CD8-positive, alpha-beta memory T cell (primary cell): ENCODE results near the gene KIF2C. TPM values are rescaled to one million over a fixed set of nuclear protein-coding genes. Genes with fewer than 3 reads are reported as not detected.
"Not testable (repeated sequence)": the region's sequence is repeated elsewhere in the genome, so short reads cannot be mapped to it uniquely, and the experiment has no call there.

Source experiments
- CTCF ChIA-PET: fragments of 350-600 bp; sonication (Branson Sonifier 250); formaldehyde crosslinking; loops from one replicate; lab custom pipeline; 2021; ENCODE audit warnings: antibody characterized with exemption; lab: Charles Lee
- POLR2A ChIA-PET: fragments of 350-600 bp; sonication (Branson Sonifier 250); formaldehyde crosslinking; loops from one replicate; lab custom pipeline; 2021; ENCODE audit warnings: antibody characterized with exemption; lab: Charles Lee
- DNase-seq, 5 donors: peaks; one replicate each; pipeline versions ENCODE4 v3.0.0 to v3.0.0-alpha.2; 2020 to 2022; ENCODE audit warnings: mixed read lengths in 1 of 5
- H3K27ac ChIP-seq: one replicate; pipeline ENCODE4 v1.7.0; 2013; ENCODE audit warnings: low read depth, mild to moderate bottlenecking, low read length, moderate library complexity
- H3K27me3 ChIP-seq: 2 replicates; pipeline ENCODE4 v1.7.0; 2013; ENCODE audit warnings: low read length, mild to moderate bottlenecking; ENCODE audit not compliant: insufficient read depth, poor library complexity, severe bottlenecking
- H3K36me3 ChIP-seq: 2 replicates; pipeline ENCODE4 v1.7.0; 2013; ENCODE audit warnings: mild to moderate bottlenecking, low read length, moderate library complexity; ENCODE audit not compliant: insufficient read depth
- H3K4me1 ChIP-seq: 2 replicates; pipeline ENCODE4 v1.7.0; 2013; ENCODE audit warnings: mild to moderate bottlenecking, low read length, moderate library complexity; ENCODE audit not compliant: insufficient read depth
- H3K4me3 ChIP-seq: 2 replicates; pipeline ENCODE4 v1.7.0; 2013; ENCODE audit warnings: mild to moderate bottlenecking, low read length
- H3K9me3 ChIP-seq: 2 replicates; pipeline ENCODE4 v1.7.0; 2013; ENCODE audit warnings: mild to moderate bottlenecking, low read length
- H3K27ac Mint-ChIP-seq, 8 donors: one replicate each; pipeline ENCODE4 v1.8.0; 2020 to 2021; ENCODE audit warnings: mixed read lengths in 8 of 8, mild to moderate bottlenecking in 6 of 8, inconsistent platforms in 3 of 8, moderate library complexity in 3 of 8
- H3K27me3 Mint-ChIP-seq, 2 donors: one replicate each; pipeline ENCODE4 v1.8.0; 2020 to 2021; ENCODE audit warnings: mixed read lengths in 2 of 2, mild to moderate bottlenecking in 1 of 2, moderate library complexity in 1 of 2
- H3K36me3 Mint-ChIP-seq, 3 donors: one replicate each; pipeline ENCODE4 v1.8.0; 2020 to 2021; ENCODE audit warnings: mixed read lengths in 3 of 3, inconsistent platforms in 1 of 3, mild to moderate bottlenecking in 1 of 3
- H3K4me1 Mint-ChIP-seq, 3 donors: one replicate each; pipeline ENCODE4 v1.8.0; 2020 to 2021; ENCODE audit warnings: mixed read lengths in 3 of 3, inconsistent platforms in 1 of 3, mild to moderate bottlenecking in 1 of 3
- H3K4me3 Mint-ChIP-seq, 7 donors: one replicate each; pipeline ENCODE4 v1.8.0; 2020 to 2021; ENCODE audit warnings: mixed read lengths in 7 of 7, mild to moderate bottlenecking in 6 of 7, moderate library complexity in 4 of 7, inconsistent platforms in 2 of 7
- H3K9me3 Mint-ChIP-seq, 5 donors: one replicate each; pipeline ENCODE4 v1.8.0; 2020 to 2022; ENCODE audit warnings: mixed read lengths in 5 of 5, mild to moderate bottlenecking in 3 of 5, moderate library complexity in 2 of 5, inconsistent platforms in 1 of 5
- polyA plus RNA-seq: library from polyadenylated mRNA; unstranded; fragments of 300-500 nt; fragmentation: Illumina TruSeq; gene quantifications from one replicate; pipeline ENCODE4 v1.2.3, GENCODE V29; 2021
- total RNA-seq, 2 experiments: library from RNA; stranded (reverse); gene quantifications; one replicate each; pipeline ENCODE4 v1.2.3, GENCODE V29; 2021

Gene KIF2C
- total and polyA plus RNA-seq, 3 experiments from 2014 or later = 0.61 to 41.4 (median 40.4) TPM

- H3K4me3 Mint-ChIP-seq = no peak overlapping the region
- ChIA-PET CTCF (interaction anchor here (0.8 to 5.9 kb wide), 11 partner anchors 9 to 225 kb away, joined by 3 to 39 read pairs (median 5); partner anchors contain the start of genes BTBD19, DYNLT4, HECTD3 and PLK3), POLR2A (interaction anchor here (0.8 to 5.8 kb wide), 3 partner anchors 12 to 32 kb away, joined by 3 to 49 read pairs (median 12); partner anchors contain the start of genes PLK3 and RPS8)
- no peaks in the 10 kb centered on the region for H3K27me3 ChIP-seq
- H3K27ac Mint-ChIP-seq = peak overlapping the region in 1 of 8 donors; percentile 72
- no peaks in the 10 kb centered on the region for H3K36me3 ChIP-seq
- no peak overlapping the region for H3K27ac ChIP-seq
- no peaks in the 10 kb centered on the region for H3K9me3 ChIP-seq
- H3K4me1 Mint-ChIP-seq = peaks cover 27 to 36% (median 30%) of the 10 kb centered on the region in 3 donors
- no peak for DNase-seq
- H3K36me3 Mint-ChIP-seq = peaks cover 0 to 2% (median 0%) of the 10 kb centered on the region in 3 donors
- no peak overlapping the region for H3K4me3 ChIP-seq
- H3K9me3 Mint-ChIP-seq = no peaks in the 10 kb centered on the region
- peaks cover 29% of the 10 kb centered on the region for H3K4me1 ChIP-seq
- no peaks in the 10 kb centered on the region for H3K27me3 Mint-ChIP-seq
Measured at GRCh38 chr1:44787506-44787905, 47.9 kb downstream of the KIF2C start.

DNA sequence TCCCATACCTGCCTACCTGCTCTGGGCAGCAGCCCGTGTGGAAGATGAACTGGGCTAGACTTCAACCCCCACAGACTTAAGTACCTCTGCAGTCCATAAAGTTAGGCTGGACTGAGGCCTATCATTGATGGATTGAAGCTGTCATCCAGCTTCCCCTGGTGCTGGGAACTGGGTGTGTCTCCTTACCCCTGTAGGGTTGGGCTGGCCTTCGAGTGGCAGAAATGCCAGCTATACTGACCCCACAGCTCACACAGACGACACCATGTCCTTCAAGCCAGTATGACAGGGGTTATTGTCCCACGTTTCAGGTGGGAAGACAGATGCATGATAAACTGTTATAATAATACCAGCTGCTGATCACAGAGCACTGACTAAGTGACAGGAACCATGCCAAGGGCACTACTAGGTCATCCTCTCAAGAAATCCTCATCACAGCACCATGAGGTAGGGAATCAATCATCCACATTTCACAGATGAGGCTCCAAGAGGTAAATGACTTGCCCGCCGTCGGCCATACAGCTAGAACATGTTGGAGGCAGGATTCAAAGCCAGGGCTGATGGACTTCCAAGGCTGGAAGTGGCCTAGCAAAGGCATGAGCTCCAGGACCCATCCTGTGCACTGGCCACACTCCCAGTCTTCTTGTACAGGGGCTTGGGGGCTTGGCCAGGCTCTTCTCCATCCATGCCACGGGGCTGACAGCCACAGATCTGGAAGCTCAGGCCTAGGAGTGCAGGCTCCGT, 48.7 kb downstream of the KIF2C start, which contains the start of gene BEST4:
TSS of gene BEST4 (minus strand) at position 51 of the 741 bp plus-strand sequence. CDS start 465 bp downstream, outside the sequence.
- H3K4me1 Mint-ChIP-seq = peaks cover 26 to 30% (median 27%) of the 10 kb centered on the region in 3 donors
- no peaks in the 10 kb centered on the region for H3K36me3 ChIP-seq
- H3K27me3 ChIP-seq = no peaks in the 10 kb centered on the region
- ChIA-PET POLR2A (interaction anchor here (0.7 to 5.8 kb wide), 4 partner anchors 12 to 465 kb away, joined by 3 to 49 read pairs (median 10); partner anchors contain the start of genes PLK3 and RPS8), CTCF (interaction anchor here (0.9 to 5.9 kb wide), 6 partner anchors 11 to 224 kb away, joined by 3 to 39 read pairs (median 10); partner anchors contain the start of genes BTBD19, DYNLT4, HECTD3 and PLK3)
- H3K27me3 Mint-ChIP-seq = no peaks in the 10 kb centered on the region
- H3K9me3 ChIP-seq = no peaks in the 10 kb centered on the region
- no peak for DNase-seq
- H3K4me3 ChIP-seq = no peak within 1 kb of the TSS
- H3K4me3 Mint-ChIP-seq = peak within 1 kb of the TSS in 2 of 7 donors; percentile 24 to 52
- peak within 1 kb of the TSS in 6 of 8 donors; percentile 36 to 74 (median 52) for H3K27ac Mint-ChIP-seq
- H3K27ac ChIP-seq = no peak within 1 kb of the TSS
- H3K4me1 ChIP-seq = peaks cover 29% of the 10 kb centered on the region
- no peaks in the 10 kb centered on the region for H3K9me3 Mint-ChIP-seq
- peaks cover 0 to under 1% (median 0%) of the 10 kb centered on the region in 3 donors for H3K36me3 Mint-ChIP-seq

DNA sequence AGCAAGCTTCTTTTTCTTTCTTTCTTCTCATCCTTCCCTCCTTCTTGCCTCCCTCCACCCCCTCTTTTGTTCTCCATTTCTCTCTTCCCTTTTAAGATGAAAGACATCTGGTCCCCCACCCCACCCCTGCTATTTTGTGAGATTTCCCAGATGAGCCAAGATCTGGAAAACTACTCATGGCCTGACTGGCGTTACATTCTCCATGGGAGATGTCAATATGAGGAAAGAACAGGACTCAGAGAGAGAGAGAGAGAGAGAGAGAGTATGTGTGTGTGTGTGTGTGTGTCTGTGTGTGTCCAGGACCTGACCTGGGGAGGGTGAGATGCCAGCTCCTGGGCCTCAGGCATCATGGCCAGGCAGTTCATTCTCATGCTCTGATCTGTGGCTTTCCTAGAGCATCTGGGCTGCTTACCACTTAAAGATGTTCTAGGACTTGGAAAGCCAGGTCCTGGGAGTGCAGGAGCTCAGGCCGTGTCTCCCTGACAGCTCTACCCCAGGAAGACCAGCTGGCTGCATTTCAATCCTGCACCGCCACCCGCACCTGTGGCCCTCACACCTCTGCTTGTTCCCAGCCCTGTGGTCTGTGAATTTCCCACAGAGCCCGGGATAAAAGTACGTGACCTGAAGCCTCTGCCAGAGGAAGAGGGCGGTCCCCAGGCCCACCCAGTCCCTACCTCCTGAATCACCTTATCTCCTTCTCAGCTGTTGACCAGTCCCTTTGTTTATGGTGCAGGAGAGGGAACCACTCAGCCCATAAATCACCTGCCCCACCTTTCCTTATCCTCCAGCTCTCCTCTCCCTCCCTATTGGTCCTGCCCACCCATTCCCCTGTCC, 51.5 kb downstream of the KIF2C start:
- Mint-ChIP-seq H3K9me3 (no peaks in the 10 kb centered on the region), H3K4me3 (no peak overlapping the region), H3K36me3 (no peaks in the 10 kb centered on the region), H3K27me3 (no peaks in the 10 kb centered on the region), H3K27ac (peak overlapping the region in 2 of 8 donors; percentile 44 to 76), H3K4me1 (peaks cover 4 to 8% (median 5%) of the 10 kb centered on the region in 3 donors)
- no peaks in the 10 kb centered on the region for H3K27me3 ChIP-seq
- ChIA-PET POLR2A (interaction anchor here (1.2 to 1.8 kb wide), 2 partner anchors 16 to 28 kb away, joined by 4 to 6 read pairs; partner anchors contain the start of gene RPS8), CTCF (interaction anchor here (1.4 to 4.6 kb wide), 7 partner anchors 8 to 223 kb away, joined by 3 to 30 read pairs (median 7); partner anchors contain the start of genes HECTD3, PLK3, RPS8 and UROD)
- H3K4me3 ChIP-seq = no peak overlapping the region
- no peaks in the 10 kb centered on the region for H3K9me3 ChIP-seq
- peaks cover 6% of the 10 kb centered on the region for H3K4me1 ChIP-seq
- H3K27ac ChIP-seq = no peak overlapping the region
- H3K36me3 ChIP-seq = no peaks in the 10 kb centered on the region
- no peak for DNase-seq

- Histone ChIP-seq H3K9me3 (no peaks in the 10 kb centered on the region), H3K27me3 (no peaks in the 10 kb centered on the region), H3K4me3 (no peak overlapping the region), H3K4me1 (no peaks in the 10 kb centered on the region), H3K36me3 (no peaks in the 10 kb centered on the region), H3K27ac (no peak overlapping the region)
- peak overlapping the region in 3 of 8 donors; percentile 6 to 26 (median 19) for H3K27ac Mint-ChIP-seq
- no peaks in the 10 kb centered on the region for H3K9me3 Mint-ChIP-seq
- no peaks in the 10 kb centered on the region for H3K36me3 Mint-ChIP-seq
- H3K27me3 Mint-ChIP-seq = no peaks in the 10 kb centered on the region
- H3K4me3 Mint-ChIP-seq = no peak overlapping the region
- DNase-seq = no peak
- ChIA-PET POLR2A (interaction anchor here (0.6 kb wide), 1 partner anchor 18 kb away, joined by 5 read pairs; no protein-coding TSS in a partner anchor), CTCF (interaction anchor here (0.7 to 4.6 kb wide), 19 partner anchors 9 to 699 kb away, joined by 3 to 30 read pairs (median 4); partner anchors contain the start of genes HECTD3, MUTYH, RNU5D-1 and TOE1)
- H3K4me1 Mint-ChIP-seq = peaks cover 0 to 2% (median 1%) of the 10 kb centered on the region in 3 donors
Measured at GRCh38 chr1:44792736-44793502, 53.3 kb downstream of the KIF2C start.

DNA sequence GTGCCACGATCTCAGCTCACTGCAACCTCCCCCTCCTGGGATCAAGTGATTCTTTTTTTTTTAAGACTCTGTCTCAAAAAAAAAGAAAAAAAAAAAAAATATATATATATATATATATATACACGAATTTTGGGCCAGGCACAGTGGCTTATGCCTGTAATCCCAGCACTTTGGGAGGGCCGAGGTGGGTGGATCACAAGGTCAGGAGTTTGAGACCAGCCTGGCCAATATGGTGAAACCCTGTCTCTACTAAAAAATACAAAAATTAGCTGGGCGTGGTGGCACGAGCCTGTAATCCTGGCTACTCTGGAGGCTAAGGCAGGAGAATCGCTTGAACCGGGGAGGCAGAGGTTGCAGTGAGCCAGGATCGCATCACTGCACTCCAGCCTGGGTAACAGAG, 58.2 kb downstream of the KIF2C start:
- Mint-ChIP-seq H3K27ac (peak overlapping the region in 6 of 8 donors; percentile 47 to 96 (median 66)), H3K36me3 (peaks cover 6 to 18% (median 6%) of the 10 kb centered on the region in 3 donors), H3K4me1 (peaks cover 20 to 32% (median 30%) of the 10 kb centered on the region in 3 donors), H3K4me3 (peak overlapping the region in 1 of 7 donors; percentile 67)
- not testable (repeated sequence) for H3K27ac ChIP-seq, H3K27me3 Mint-ChIP-seq, H3K36me3 ChIP-seq, H3K27me3 ChIP-seq, H3K9me3 Mint-ChIP-seq, H3K4me3 ChIP-seq, H3K9me3 ChIP-seq
- peaks cover 19% of the 10 kb centered on the region for H3K4me1 ChIP-seq
- CTCF ChIA-PET = interaction anchor here (3.8 kb wide), 1 partner anchor 20 kb away, joined by 112 read pairs; no protein-coding TSS in a partner anchor
- DNase-seq = peak in 1 of 5 donors; percentile 11
- POLR2A ChIA-PET = interaction anchor here (0.7 to 3.6 kb wide), 4 partner anchors 10 to 45 kb away, joined by 3 to 122 read pairs (median 3); partner anchors contain the start of gene BTBD19

DNA sequence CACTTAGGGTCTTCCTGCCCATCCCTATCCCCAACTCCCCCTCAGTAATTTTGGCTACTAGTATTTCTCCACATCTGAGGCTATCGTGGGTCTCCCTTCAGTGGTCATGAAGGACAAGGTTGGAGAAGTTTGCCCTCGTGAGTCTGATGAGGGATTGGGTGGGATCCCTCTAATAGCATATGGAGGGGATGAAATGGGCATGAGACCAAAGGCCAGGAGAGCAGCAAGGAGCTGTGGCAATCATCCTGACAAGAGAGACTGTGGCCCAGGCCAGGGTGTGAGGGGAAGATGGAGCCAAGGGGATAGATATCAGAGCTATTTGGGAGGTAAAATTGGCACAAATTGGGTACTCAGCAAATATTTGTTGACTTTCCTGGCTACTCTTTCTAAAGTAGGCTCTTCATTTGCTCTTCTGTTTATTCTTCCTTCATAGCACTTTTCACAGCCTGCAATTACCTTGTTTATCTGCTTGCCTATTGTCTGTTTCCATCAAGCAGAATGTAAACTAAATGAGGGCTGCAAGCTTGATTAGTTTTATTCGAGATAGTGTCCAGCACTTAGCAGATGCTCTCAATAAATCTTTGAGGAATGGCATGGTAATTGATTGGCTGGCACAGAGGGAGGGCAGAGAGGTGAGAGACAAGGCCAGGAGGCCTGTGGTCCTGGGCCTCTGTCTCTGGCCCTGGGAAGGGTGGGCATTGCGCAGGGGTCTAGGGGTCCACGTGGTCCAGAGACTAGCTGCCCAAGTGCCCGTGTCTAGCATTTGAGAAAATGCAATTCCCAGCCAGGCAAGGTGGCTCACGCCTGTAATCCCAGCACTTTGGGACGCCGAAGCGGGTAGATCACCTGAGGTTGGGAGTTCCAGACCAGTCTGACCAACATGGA, 59.1 kb downstream of the KIF2C start:
- Mint-ChIP-seq H3K27ac (peak overlapping the region in 7 of 8 donors; percentile 66 to 99 (median 96)), H3K27me3 (no peaks in the 10 kb centered on the region), H3K36me3 (peaks cover 9 to 27% (median 11%) of the 10 kb centered on the region in 3 donors), H3K4me3 (peak overlapping the region in 5 of 7 donors; percentile 46 to 97 (median 67)), H3K4me1 (peaks cover 24 to 38% (median 36%) of the 10 kb centered on the region in 3 donors), H3K9me3 (no peaks in the 10 kb centered on the region)
- no peaks in the 10 kb centered on the region for H3K9me3 ChIP-seq
- ChIA-PET POLR2A (interaction anchor here (3.6 to 4.3 kb wide), 2 partner anchors 15 to 21 kb away, joined by 89 to 122 read pairs; no protein-coding TSS in a partner anchor), CTCF (interaction anchor here (1.0 to 3.8 kb wide), 7 partner anchors 9 to 68 kb away, joined by 3 to 112 read pairs (median 12); partner anchors contain the start of genes BEST4, BTBD19 and RNU5D-1)
- H3K36me3 ChIP-seq = peaks cover 11% of the 10 kb centered on the region
- H3K27ac ChIP-seq = no peak overlapping the region
- no peak overlapping the region for H3K4me3 ChIP-seq
- H3K27me3 ChIP-seq = no peaks in the 10 kb centered on the region
- peak in 1 of 5 donors; percentile 46 for DNase-seq
- H3K4me1 ChIP-seq = peaks cover 27% of the 10 kb centered on the region
